GM10847 (cell line): ENCODE data around the gene DMBX1.

Experiments
- POLR2A ChIP-seq: IDR thresholded peaks from 2 replicates; pipeline ENCODE4 v1.6.1; 2011; ENCODE audit not compliant: insufficient read length; ENCODE audit errors: extremely low read depth

Gene DMBX1

GRCh38 chr1:46533179-46533864 lies 43.7 kb downstream of the DMBX1 start:
- TF ChIP-seq POLR2A: no peak

- TF ChIP-seq POLR2A: no peak
These were observed 45.4 kb downstream of the DMBX1 start for GRCh38 chr1:46535063-46535462.

- no peak for TF ChIP-seq POLR2A
These were observed 46.9 kb downstream of the DMBX1 start for GRCh38 chr1:46536527-46536926.

- TF ChIP-seq POLR2A: no peak
These were observed 48.0 kb downstream of the DMBX1 start for GRCh38 chr1:46537651-46538050.

- TF ChIP-seq POLR2A: no peak
These were observed 48.5 kb downstream of the DMBX1 start for GRCh38 chr1:46538147-46538546.
